Measurements from ENCODE around the gene FIZ1.

FIZ1 gene

GRCh38 chr19:55567708-55568328, 31.5 kb downstream of the FIZ1 start:
- DNase-seq: no peak

- no peak for DNase-seq
Measured at GRCh38 chr19:55566823-55567222, 32.5 kb downstream of the FIZ1 start.

- peak; percentile 20 for DNase-seq
Measured at GRCh38 chr19:55563261-55563690, 36.0 kb downstream of the FIZ1 start.

GRCh38 chr19:55559684-55560083, 39.6 kb downstream of the FIZ1 start:
- DNase-seq: no peak

GRCh38 chr19:55554741-55555152, 44.6 kb downstream of the FIZ1 start:
- DNase-seq: no peak

GRCh38 chr19:55554302-55554701, 45.0 kb downstream of the FIZ1 start:
- DNase-seq: no peak

- no peak for DNase-seq
Measured at GRCh38 chr19:55553217-55554182, 45.8 kb downstream of the FIZ1 start.

- DNase-seq: no peak
Measured at GRCh38 chr19:55552620-55553019, 46.7 kb downstream of the FIZ1 start.

- peak; percentile 25 for DNase-seq
Measured at GRCh38 chr19:55552206-55552605, 47.1 kb downstream of the FIZ1 start.

- no peak for DNase-seq
Measured at GRCh38 chr19:55550321-55550650, 49.0 kb downstream of the FIZ1 start.

GRCh38 chr19:55549500-55550320, 49.6 kb downstream of the FIZ1 start:
- peak; percentile 30 for DNase-seq

- DNase-seq: no peak
Measured at GRCh38 chr19:55546822-55547614, 52.3 kb downstream of the FIZ1 start.

- no peak for DNase-seq
Measured at GRCh38 chr19:55546011-55546410, 53.3 kb downstream of the FIZ1 start.

GRCh38 chr19:55545443-55545842, 53.9 kb downstream of the FIZ1 start, which contains the start of gene SBK3:
SBK3 (minus strand) TSS chr19:55545543; CDS start chr19:55545543, 0 bp downstream.
- no peak for DNase-seq

GRCh38 chr19:55544776-55545439, 54.4 kb downstream of the FIZ1 start:
- no peak for DNase-seq

GRCh38 chr19:55544014-55544413, 55.3 kb downstream of the FIZ1 start:
- no peak for DNase-seq

- no peak for DNase-seq
Measured at GRCh38 chr19:55543567-55543966, 55.8 kb downstream of the FIZ1 start.

GRCh38 chr19:55542292-55542855, 56.9 kb downstream of the FIZ1 start:
- DNase-seq: no peak

Data from NCI-H1694 treated with DMSO at 0.1 percent for 48 hours (cell line).